LoVo (cell line): Measurements from ENCODE around the gene DNMT3L.
"Not testable (repeated sequence)": the region's sequence is repeated elsewhere in the genome, so short reads cannot be mapped to it uniquely, and the experiment has no call there.

Experiments
- DNase-seq: peaks from one replicate; pipeline ENCODE4 v3.0.0-alpha.2; 2016; ENCODE audit warnings: low spot score

DNMT3L gene

DNA sequence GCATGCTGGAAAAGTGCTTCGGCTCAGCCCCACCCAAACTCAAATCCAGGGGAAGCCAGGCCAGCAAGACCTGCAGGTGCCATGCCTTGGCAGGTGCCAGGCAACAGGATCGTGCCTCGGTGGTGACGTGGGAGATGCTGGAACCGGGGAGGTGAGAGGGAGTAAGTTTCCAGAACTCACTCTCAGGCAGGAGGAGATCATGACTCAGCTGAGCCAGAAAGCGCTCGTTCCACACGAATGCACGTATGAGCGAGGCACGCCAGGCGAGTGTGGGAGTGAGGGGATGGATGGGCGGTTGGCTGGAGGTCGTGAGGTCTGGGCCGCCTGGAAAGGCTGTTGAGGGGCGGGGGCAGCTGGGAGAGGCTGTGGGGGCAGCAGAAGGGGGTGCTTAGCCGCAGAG, 13.8 kb downstream of the DNMT3L start:
- DNase-seq = not testable (repeated sequence)

DNA sequence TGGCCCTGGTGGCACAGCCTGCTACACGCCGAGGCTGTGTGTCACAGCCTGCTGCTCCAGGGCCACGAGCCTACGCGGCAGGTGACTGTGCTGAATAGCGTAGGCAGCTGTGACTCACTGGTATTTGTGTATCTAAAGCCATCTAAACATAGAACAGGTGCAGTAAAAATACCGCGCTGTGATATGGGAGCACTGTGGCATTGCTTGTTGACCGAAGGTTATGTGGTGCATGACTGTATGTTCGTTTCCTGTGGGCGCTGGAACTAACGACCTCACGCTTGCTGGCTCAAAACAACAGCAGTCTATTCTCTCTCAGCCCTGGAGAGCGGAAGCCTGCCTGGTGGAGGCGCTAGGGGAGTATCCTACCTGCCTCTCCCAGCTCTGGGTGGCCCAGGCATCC, 17.7 kb downstream of the DNMT3L start:
- DNase-seq = not testable (repeated sequence)

DNA sequence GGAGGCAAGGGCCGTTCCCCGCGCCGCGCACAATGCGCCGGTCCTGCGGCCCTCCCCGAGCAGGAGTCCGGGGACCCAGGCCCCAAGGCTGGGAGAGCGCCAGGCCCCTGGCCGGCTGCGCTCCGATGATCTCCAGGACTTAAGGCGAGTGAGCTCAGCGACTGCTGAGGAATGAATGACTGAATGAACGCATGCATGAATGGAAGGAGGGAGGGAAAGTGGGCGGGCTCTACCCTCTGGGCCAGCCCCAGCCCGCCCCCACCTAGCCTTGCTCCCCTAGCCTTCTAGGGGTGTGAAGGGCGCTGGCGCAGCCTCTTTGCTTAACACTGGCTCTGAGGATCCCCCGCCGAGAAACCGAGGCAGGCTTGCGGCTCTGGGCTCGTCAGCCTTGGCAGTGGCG, 20.4 kb downstream of the DNMT3L start:
- DNase-seq = not testable (repeated sequence)

- DNase-seq = not testable (repeated sequence)
These were observed 20.9 kb downstream of the DNMT3L start, which contains the start of gene ICOSLG for GRCh38 chr21:44240842-44241241. ICOSLG (minus strand) TSS chr21:44240943; CDS start chr21:44240817, 126 bp downstream.

- DNase-seq = not testable (repeated sequence)
These were observed 21.3 kb downstream of the DNMT3L start for GRCh38 chr21:44240353-44240752.

- DNase-seq = not testable (repeated sequence)
These were observed 32.1 kb downstream of the DNMT3L start for GRCh38 chr21:44229561-44229960.

DNA sequence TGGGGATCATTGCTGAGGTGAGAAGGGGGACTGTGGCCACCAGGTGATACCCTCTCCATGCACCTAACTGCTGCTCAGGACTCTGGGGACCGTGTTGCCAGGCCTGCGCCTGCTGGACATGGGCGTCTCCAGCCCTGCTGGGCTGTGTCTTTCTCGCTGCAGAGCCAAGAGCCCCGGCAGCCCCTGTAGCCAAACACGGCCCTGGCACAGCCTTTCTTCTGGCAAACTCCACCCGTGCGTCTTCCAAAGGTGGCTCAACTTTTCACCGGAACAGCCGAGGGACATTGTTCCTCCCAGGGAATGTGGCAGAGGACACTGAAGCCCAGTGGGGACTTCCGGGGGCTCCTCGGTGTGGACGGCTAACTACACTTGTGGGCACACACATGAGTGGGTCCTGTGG, 33.6 kb downstream of the DNMT3L start:
- DNase-seq = not testable (repeated sequence)

- DNase-seq = not testable (repeated sequence)
These were observed 34.1 kb downstream of the DNMT3L start for GRCh38 chr21:44227614-44228013.

GRCh38 chr21:44225605-44226004, 36.1 kb downstream of the DNMT3L start:
- not testable (repeated sequence) for DNase-seq

GRCh38 chr21:44223334-44223733, 38.4 kb downstream of the DNMT3L start:
- DNase-seq = not testable (repeated sequence)

GRCh38 chr21:44220674-44221073, 41.0 kb downstream of the DNMT3L start:
- not testable (repeated sequence) for DNase-seq

DNA sequence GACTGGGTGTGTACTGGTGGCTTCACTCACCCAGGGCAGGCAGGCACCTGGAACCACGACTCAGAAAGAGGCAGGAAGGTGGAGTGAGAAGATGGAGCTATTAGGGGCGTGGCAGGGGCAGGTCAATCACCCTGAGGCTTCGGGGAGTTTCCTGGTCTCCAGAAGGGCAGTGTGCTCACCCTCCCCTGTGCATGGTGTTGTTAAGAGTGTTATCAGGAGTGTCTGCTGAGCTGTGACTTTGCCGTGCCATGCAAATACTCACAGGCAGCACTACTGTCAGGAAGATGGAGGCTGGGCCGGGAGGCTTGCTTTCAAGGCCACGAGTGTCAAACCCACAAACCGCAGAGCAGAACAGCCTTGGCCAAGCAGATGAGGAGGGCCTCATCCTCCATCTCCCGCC, 43.2 kb downstream of the DNMT3L start:
- DNase-seq = not testable (repeated sequence)

GRCh38 chr21:44211978-44212377, 49.7 kb downstream of the DNMT3L start:
- not testable (repeated sequence) for DNase-seq

GRCh38 chr21:44211574-44211973, 50.1 kb downstream of the DNMT3L start:
- DNase-seq = not testable (repeated sequence)

DNA sequence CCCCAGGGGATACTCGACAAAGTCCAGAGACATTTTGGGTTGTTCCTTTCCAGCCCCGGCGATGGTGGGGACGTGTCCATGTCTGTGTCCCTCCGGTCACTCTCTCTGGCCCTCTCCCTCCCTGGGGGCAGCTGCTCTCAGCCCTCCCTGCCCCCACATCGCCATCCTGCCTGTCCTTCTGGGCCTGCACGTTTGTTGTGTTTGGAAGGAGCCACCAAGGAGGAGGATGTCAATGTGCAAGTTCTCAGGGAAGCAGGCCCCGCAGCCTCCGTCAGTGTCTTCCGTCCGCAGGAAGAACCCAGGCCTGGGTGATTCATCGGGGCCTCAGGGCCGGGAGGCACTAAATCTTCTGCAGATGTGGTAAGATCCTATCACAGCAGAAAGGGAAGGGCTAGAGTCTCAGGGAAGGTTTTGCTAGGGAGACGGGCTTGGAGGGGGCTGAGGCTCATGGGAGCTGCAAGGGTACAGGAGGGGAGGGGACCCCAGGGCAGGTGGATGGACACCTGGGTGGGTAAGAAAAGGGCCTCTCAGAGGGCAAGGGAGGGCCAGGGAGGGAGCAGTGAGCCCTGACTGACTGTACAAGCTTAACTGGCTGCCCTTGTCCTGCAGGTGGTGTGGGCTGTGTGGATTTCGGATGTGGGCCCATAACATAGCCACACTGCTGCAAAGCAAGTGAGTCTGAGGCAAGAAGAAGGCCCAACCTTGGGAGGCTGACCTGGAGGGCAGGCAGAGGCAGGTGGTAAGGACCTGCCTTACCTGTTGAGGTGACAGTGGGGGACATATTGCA, 53.6 kb downstream of the DNMT3L start:
- DNase-seq = not testable (repeated sequence)

GRCh38 chr21:44206698-44207676, 54.7 kb downstream of the DNMT3L start:
- not testable (repeated sequence) for DNase-seq

DNA sequence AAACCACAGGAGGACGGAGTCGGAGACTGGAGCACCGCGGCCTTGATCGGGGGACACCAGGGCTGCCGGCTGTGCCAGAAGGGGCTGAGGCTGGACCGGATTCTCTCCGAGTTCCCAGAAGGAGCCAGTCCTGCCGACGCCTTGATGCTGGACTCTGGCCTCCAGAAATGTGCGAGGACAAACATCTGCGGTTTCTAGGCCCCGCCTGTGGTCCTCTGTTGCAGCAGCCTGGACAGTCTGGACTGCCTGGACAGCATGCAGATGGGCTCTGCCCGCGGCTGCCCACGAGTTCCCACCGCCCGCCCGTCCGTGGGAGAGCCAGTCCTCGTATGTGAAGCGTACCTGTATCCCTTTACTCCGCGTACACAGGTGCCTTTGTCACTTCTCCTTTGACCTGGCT, 55.5 kb downstream of the DNMT3L start:
- DNase-seq = not testable (repeated sequence)

GRCh38 chr21:44202590-44203299, 59.0 kb downstream of the DNMT3L start:
- DNase-seq = not testable (repeated sequence)

- not testable (repeated sequence) for DNase-seq
These were observed 61.7 kb downstream of the DNMT3L start for GRCh38 chr21:44199997-44200396.

DNA sequence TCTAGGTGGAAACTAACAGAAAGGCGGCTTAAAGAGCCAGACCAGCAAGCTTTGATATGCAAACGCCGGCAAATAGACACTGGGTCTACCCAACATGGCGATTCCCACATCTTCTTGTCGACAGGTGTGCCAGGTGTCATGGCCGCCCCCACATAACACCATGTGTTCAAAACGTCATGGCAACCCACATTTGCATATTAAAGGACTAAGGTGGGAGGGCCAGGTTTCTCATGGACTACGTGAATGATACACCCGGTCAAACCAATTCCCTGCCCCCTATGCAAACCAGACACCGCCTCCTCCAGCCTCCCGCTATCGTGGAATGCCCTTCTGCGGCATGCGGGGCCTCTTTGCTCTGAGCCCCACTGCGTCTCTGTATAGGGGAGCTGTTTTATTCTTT, 62.2 kb downstream of the DNMT3L start:
- DNase-seq = no peak

GRCh38 chr21:44197156-44197516, 64.6 kb downstream of the DNMT3L start:
- not testable (repeated sequence) for DNase-seq
